HEK293 (cell line): ENCODE data around the gene ZNF296.
A peak's percentile ranks its signal among the peaks of the same experiment; 100 is the strongest.

Experiments used
- CTCF ChIA-PET: fragments of 350-600 bp; formaldehyde crosslinking; extraction: SDS; loops from one replicate; lab custom pipeline; 2021; ENCODE audit warnings: antibody characterized with exemption; lab: Yijun Ruan, JAX
- POLR2A ChIA-PET: fragments of 300-600 bp; formaldehyde crosslinking; extraction: SDS; loops from one replicate; lab custom pipeline; 2020; ENCODE audit warnings: antibody characterized with exemption, inconsistent platforms; lab: Yijun Ruan, JAX
- H3K27ac ChIP-seq: fragments of 200-500 bp; sonication (Bioruptor generic); 2 replicates; pipeline ENCODE4 v1.5.1; 2014; ENCODE audit warnings: low read depth, low read length, control low read depth, inconsistent platforms; ENCODE audit errors: extremely low read depth
- H3K36me3 ChIP-seq, 2 experiments: fragments of 200-500 bp in 1 of 2; sonication (Bioruptor generic) in 1 of 2; 1 replicate in 1 of 2; 2 replicates in 1 of 2; pipeline ENCODE4 v1.5.1; 2014 to 2017; ENCODE audit warnings: inconsistent platforms in 2 of 2, low read length in 2 of 2; ENCODE audit not compliant: control insufficient read depth in 2 of 2, insufficient read depth in 1 of 2
- H3K4me1 ChIP-seq: fragments of 200-500 bp; sonication (Bioruptor generic); 2 replicates; pipeline ENCODE4 v1.5.1; 2014; ENCODE audit warnings: mild to moderate bottlenecking, low read length, inconsistent platforms; ENCODE audit not compliant: control insufficient read depth, insufficient read depth
- H3K4me3 ChIP-seq: 2 replicates; pipeline ENCODE4 v1.5.1; 2011; ENCODE audit warnings: low read depth, mild to moderate bottlenecking, control low read depth, low read length, moderate library complexity
- H3K9me3 ChIP-seq: fragments of 200-500 bp; sonication (Bioruptor generic); 2 replicates; pipeline ENCODE4 v1.5.1; 2014; ENCODE audit warnings: low read depth, low read length, inconsistent platforms; ENCODE audit not compliant: control insufficient read depth, insufficient read depth
- BCL11B ChIP-seq: fragments of 450-650 bp; formaldehyde crosslinking; IDR thresholded peaks from 2 replicates; pipeline ENCODE4 v1.5.1; 2016; ENCODE audit warnings: low read depth, missing biosample characterization, missing genetic modification characterization
- CTCF ChIP-seq: fragments of 450-650 bp; formaldehyde crosslinking; IDR thresholded peaks from 2 replicates; pipeline ENCODE4 v1.5.1; 2016; ENCODE audit warnings: missing biosample characterization, missing genetic modification characterization
- GLIS1 ChIP-seq: fragments of 450-650 bp; formaldehyde crosslinking; IDR thresholded peaks from 2 replicates; pipeline ENCODE4 v1.5.1; 2016; ENCODE audit warnings: missing biosample characterization, missing genetic modification characterization
- KLF10 ChIP-seq: fragments of 450-650 bp; IDR thresholded peaks from 2 replicates; pipeline ENCODE4 v1.5.1; 2018; ENCODE audit warnings: missing biosample characterization, mild to moderate bottlenecking, missing genetic modification characterization
- PRDM10 ChIP-seq: fragments of 450-650 bp; formaldehyde crosslinking; IDR thresholded peaks from 2 replicates; pipeline ENCODE4 v1.5.1; 2016; ENCODE audit warnings: missing biosample characterization, missing genetic modification characterization
- REST ChIP-seq: fragments of 450-650 bp; formaldehyde crosslinking; IDR thresholded peaks from 2 replicates; pipeline ENCODE4 v1.5.1; 2016; ENCODE audit warnings: missing biosample characterization, missing genetic modification characterization
- SP2 ChIP-seq: fragments of 450-650 bp; formaldehyde crosslinking; IDR thresholded peaks from 2 replicates; pipeline ENCODE4 v1.5.1; 2016; ENCODE audit warnings: missing biosample characterization, missing genetic modification characterization
- ZBTB17 ChIP-seq: fragments of 450-650 bp; formaldehyde crosslinking; IDR thresholded peaks from 2 replicates; pipeline ENCODE4 v1.5.1; 2016; ENCODE audit warnings: missing biosample characterization, missing genetic modification characterization
- ZBTB26 ChIP-seq: fragments of 450-650 bp; formaldehyde crosslinking; optimal IDR thresholded peaks from 2 replicates; pipeline ENCODE3; 2016; ENCODE audit warnings: missing biosample characterization, mild to moderate bottlenecking, missing genetic modification characterization
- ZBTB44 ChIP-seq: fragments of 450-650 bp; IDR thresholded peaks from 2 replicates; pipeline ENCODE4 v1.5.1; 2018; ENCODE audit warnings: missing biosample characterization, mild to moderate bottlenecking, missing genetic modification characterization
- ZBTB8A ChIP-seq: fragments of 450-650 bp; formaldehyde crosslinking; IDR thresholded peaks from 2 replicates; pipeline ENCODE4 v1.5.1; 2016; ENCODE audit warnings: missing biosample characterization, missing genetic modification characterization
- ZIC2 ChIP-seq: fragments of 450-650 bp; formaldehyde crosslinking; IDR thresholded peaks from 2 replicates; pipeline ENCODE4 v1.5.1; 2016; ENCODE audit warnings: missing biosample characterization, missing genetic modification characterization
- ZNF148 ChIP-seq: fragments of 450-650 bp; formaldehyde crosslinking; IDR thresholded peaks from 2 replicates; pipeline ENCODE4 v1.5.0; 2017; ENCODE audit warnings: missing biosample characterization, missing genetic modification characterization, borderline replicate concordance
- ZNF274 ChIP-seq, 2 experiments: fragments of 200-500 bp in 1 of 2; fragments of 450-650 bp in 1 of 2; sonication (Bioruptor generic) in 1 of 2; formaldehyde crosslinking in 1 of 2; IDR thresholded peaks; 2 replicates each; pipeline versions ENCODE4 v1.5.1 to v1.6.1; 2014 to 2016; ENCODE audit warnings: borderline replicate concordance in 1 of 2, inconsistent platforms in 1 of 2, low read length in 1 of 2, missing biosample characterization in 1 of 2, missing genetic modification characterization in 1 of 2
- ZNF335 ChIP-seq: fragments of 450-650 bp; formaldehyde crosslinking; conservative IDR thresholded peaks from 2 replicates; pipeline ENCODE4 v1.5.1; 2016; ENCODE audit warnings: missing biosample characterization, missing genetic modification characterization
- ZNF596 ChIP-seq: fragments of 450-650 bp; IDR thresholded peaks from 2 replicates; pipeline ENCODE4 v1.5.0; 2018; ENCODE audit warnings: missing biosample characterization, mild to moderate bottlenecking, missing genetic modification characterization, moderate library complexity
- ZNF660 ChIP-seq: fragments of 450-650 bp; IDR thresholded peaks from 2 replicates; pipeline ENCODE4 v1.5.1; 2018; ENCODE audit warnings: missing biosample characterization, mild to moderate bottlenecking, missing genetic modification characterization
- ZSCAN4 ChIP-seq: fragments of 450-650 bp; formaldehyde crosslinking; IDR thresholded peaks from 2 replicates; pipeline ENCODE4 v1.5.1; 2017; ENCODE audit warnings: missing biosample characterization, missing genetic modification characterization

Gene ZNF296

GRCh38 chr19:45076029-45076850 is at the start of gene ZNF296:
Gene ZNF296, minus strand, starts transcription at chr19:45076478. Its CDS starts 105 bp downstream, at chr19:45076373.
- CTCF ChIA-PET: interaction anchor here (0.9 to 1.9 kb wide), 3 partner anchors 17 to 50 kb away, joined by 3 to 6 read pairs (median 3); no protein-coding TSS in a partner anchor
- POLR2A ChIA-PET: interaction anchor here (0.7 to 1.2 kb wide), 5 partner anchors 13 to 199 kb away, joined by 3 to 11 read pairs (median 4); partner anchors contain the start of gene PPP1R37
- Histone ChIP-seq H3K4me1 (peaks cover 18% of the 10 kb centered on the region), H3K27ac (peak within 1 kb of the TSS; percentile 53), H3K9me3 (no peaks in the 10 kb centered on the region), H3K36me3 (peaks cover 12 to 17% of the 10 kb centered on the region in 2 experiments; a peak in 2 of 3 replicates), H3K4me3 (peak within 1 kb of the TSS; percentile 22)
- peak; percentile 43; the same call in 1 of the 2 replicates for TF ChIP-seq GLIS1 (tag by site-specific recombination)
- peak; percentile 42; the same call in 1 of the 2 replicates for TF ChIP-seq KLF10 (tag by site-specific recombination)
- peak; percentile 55 for TF ChIP-seq ZIC2
- TF ChIP-seq ZNF274 (IDR thresholded peaks at IDR 0.05; ENCODE audit: low read length): no peak
- no peak for TF ChIP-seq ZNF274 (tag by site-specific recombination; IDR thresholded peaks at IDR 0.05; ENCODE audit: borderline replicate concordance)
- peak; percentile 73 for TF ChIP-seq ZBTB26 (tag by site-specific recombination)
- peak; percentile 23 for TF ChIP-seq ZBTB8A (tag by site-specific recombination)
- peak; percentile 62 for TF ChIP-seq SP2 (tag by site-specific recombination)
- TF ChIP-seq ZNF148 (tag by site-specific recombination): no peak
- TF ChIP-seq ZNF596 (tag by site-specific recombination): peak; percentile 70
- TF ChIP-seq ZBTB44: peak; percentile 5; the same call in 1 of the 2 replicates
- TF ChIP-seq ZNF660 (tag by site-specific recombination): peak; percentile 82
- TF ChIP-seq REST (tag by site-specific recombination): no peak
- TF ChIP-seq ZNF335 (tag by site-specific recombination): peak; percentile 96
- peak; percentile 40; the same call in 1 of the 2 replicates for TF ChIP-seq BCL11B (tag by site-specific recombination)
- no peak for TF ChIP-seq CTCF (tag by site-specific recombination)
- TF ChIP-seq ZBTB17 (tag by site-specific recombination): peak; percentile 22
- 0 out of 2 replicates have a peak, but pooled peaks have one; percentile 25 for TF ChIP-seq PRDM10
- no peak for TF ChIP-seq ZSCAN4 (tag by site-specific recombination)
